HG03565 (cell line): ENCODE data around the gene CFAP410.
"Not testable (repeated sequence)": the region's sequence is repeated elsewhere in the genome, so short reads cannot be mapped to it uniquely, and the experiment has no call there.

Experiments used
- ATAC-seq: cut with Tn5 transposase; IDR thresholded peaks from one replicate; pipeline ENCODE4 v1.9.1; 2021; ENCODE audit warnings: mild to moderate bottlenecking, moderate library complexity; ENCODE audit not compliant: unreplicated experiment

Gene CFAP410

GRCh38 chr21:44370027-44370735 lies 31.0 kb upstream of the CFAP410 start:
- ATAC-seq: no peak

GRCh38 chr21:44368711-44369446 lies 29.7 kb upstream of the CFAP410 start:
- ATAC-seq: no peak

GRCh38 chr21:44366586-44367211 lies 27.5 kb upstream of the CFAP410 start:
- ATAC-seq: no peak

GRCh38 chr21:44365967-44366585 lies 26.9 kb upstream of the CFAP410 start:
- no peak for ATAC-seq

- ATAC-seq: no peak
Measured at GRCh38 chr21:44365251-44365966, 26.2 kb upstream of the CFAP410 start.

- no peak for ATAC-seq
Measured at GRCh38 chr21:44364151-44365053, 25.2 kb upstream of the CFAP410 start.

- no peak for ATAC-seq
Measured at GRCh38 chr21:44363278-44363677, 24.1 kb upstream of the CFAP410 start.

- ATAC-seq: not testable (repeated sequence)
Measured at GRCh38 chr21:44361903-44362302, 22.7 kb upstream of the CFAP410 start.

- ATAC-seq: no peak
Measured at GRCh38 chr21:44360159-44360558, 21.0 kb upstream of the CFAP410 start.

- no peak for ATAC-seq
Measured at GRCh38 chr21:44359396-44359795, 20.2 kb upstream of the CFAP410 start.

GRCh38 chr21:44357064-44357837 lies 18.1 kb upstream of the CFAP410 start:
- ATAC-seq: no peak

- no peak for ATAC-seq
Measured at GRCh38 chr21:44356636-44357035, 17.4 kb upstream of the CFAP410 start.

GRCh38 chr21:44356160-44356559 lies 17.0 kb upstream of the CFAP410 start:
- no peak for ATAC-seq

GRCh38 chr21:44354775-44355771 lies 15.9 kb upstream of the CFAP410 start:
- no peak for ATAC-seq

GRCh38 chr21:44354001-44354405 lies 14.8 kb upstream of the CFAP410 start:
- no peak for ATAC-seq

- no peak for ATAC-seq
Measured at GRCh38 chr21:44353191-44353970, 14.2 kb upstream of the CFAP410 start, which contains the start of gene TRPM2. TSS of gene TRPM2 (plus strand) at chr21:44353621. CDS start at chr21:44353701, 80 bp downstream.

- no peak for ATAC-seq
Measured at GRCh38 chr21:44352253-44352860, 13.2 kb upstream of the CFAP410 start.
